GM18507 (cell line): ENCODE data around the gene STAT5B.
"Not testable (repeated sequence)": the region's sequence is repeated elsewhere in the genome, so short reads cannot be mapped to it uniquely, and the experiment has no call there.

ENCODE experiments used
- DNase-seq: peaks from one replicate; pipeline ENCODE4 v3.0.0; 2011; ENCODE audit warnings: low read depth; ENCODE audit not compliant: insufficient read length; ENCODE audit errors: extremely low spot score
- FAIRE-seq: peaks from 2 replicates; lab custom pipeline; 2011; peaks lifted over from hg19 to GRCh38; lab: Jason Lieb, UNC

The STAT5B gene

GRCh38 chr17:42307362-42307927, 31.3 kb upstream of the STAT5B start:
- DNase-seq (no peak), FAIRE-seq (no peak)

GRCh38 chr17:42306385-42306667, 30.1 kb upstream of the STAT5B start:
- FAIRE-seq (no peak), DNase-seq (no peak)

DNA sequence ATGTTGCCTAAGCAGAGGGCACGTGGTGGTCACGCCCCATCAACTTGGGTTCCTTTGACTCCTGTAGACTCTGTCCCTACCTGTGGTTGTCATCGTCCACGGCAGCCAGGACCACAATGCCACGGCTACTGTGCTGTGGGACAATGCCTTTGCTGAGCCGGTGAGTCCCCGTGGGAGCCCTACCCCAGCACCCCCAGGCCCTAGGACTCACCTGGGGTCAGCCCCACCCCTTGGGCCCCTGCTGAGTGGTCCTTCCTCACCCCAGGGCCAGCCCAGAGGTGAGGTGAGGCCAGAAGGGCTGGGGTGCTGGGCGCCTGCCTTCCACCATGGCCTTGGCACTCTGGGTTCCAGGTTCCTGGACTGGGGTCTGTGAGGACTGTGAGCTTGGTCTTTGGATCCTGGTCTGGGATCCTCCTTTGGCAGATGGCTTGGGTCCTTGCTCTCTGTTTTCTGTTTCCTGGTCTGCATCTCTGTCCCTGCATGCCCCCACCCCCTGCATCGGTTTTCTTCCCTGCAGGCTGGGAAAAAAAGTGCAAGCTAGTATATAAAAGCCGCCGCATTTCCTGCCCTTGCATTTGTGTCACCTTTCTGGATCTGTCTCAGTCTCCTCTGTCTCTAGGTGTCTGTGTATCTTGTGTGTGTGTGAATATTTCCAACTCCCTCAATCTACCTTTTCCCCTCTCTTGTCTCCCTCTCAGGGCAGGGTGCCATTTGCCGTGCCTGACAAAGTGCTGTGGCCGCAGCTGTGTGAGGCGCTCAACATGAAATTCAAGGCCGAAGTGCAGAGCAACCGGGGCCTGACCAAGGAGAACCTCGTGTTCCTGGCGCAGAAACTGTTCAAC, 29.6 kb upstream of the STAT5B start:
- FAIRE-seq (no peak), DNase-seq (no peak)

GRCh38 chr17:42305031-42305330, 28.8 kb upstream of the STAT5B start:
- not testable (repeated sequence) for FAIRE-seq, DNase-seq

GRCh38 chr17:42304187-42305030, 28.2 kb upstream of the STAT5B start:
- FAIRE-seq, result no peak
- no peak for DNase-seq

- DNase-seq, result no peak
- FAIRE-seq, result no peak
Measured at GRCh38 chr17:42303694-42304093, 27.5 kb upstream of the STAT5B start.

DNA sequence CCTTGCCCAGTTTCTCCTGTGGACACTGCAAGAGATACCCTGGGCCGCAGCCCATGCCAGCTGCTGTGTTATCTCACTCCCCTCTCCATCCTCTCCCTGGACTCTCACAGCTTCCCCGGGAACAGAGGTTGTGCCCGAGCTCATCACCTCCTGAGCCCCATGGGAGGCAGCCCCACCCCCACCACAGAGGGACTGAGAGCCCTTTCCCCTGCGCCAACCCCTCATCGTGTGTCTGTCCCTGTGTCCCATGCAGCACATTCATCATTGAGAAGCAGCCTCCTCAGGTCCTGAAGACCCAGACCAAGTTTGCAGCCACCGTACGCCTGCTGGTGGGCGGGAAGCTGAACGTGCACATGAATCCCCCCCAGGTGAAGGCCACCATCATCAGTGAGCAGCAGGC, 24.8 kb upstream of the STAT5B start:
- DNase-seq (no peak), FAIRE-seq (no peak)

GRCh38 chr17:42299913-42300312, 23.7 kb upstream of the STAT5B start:
- DNase-seq, FAIRE-seq: not testable (repeated sequence)

DNA sequence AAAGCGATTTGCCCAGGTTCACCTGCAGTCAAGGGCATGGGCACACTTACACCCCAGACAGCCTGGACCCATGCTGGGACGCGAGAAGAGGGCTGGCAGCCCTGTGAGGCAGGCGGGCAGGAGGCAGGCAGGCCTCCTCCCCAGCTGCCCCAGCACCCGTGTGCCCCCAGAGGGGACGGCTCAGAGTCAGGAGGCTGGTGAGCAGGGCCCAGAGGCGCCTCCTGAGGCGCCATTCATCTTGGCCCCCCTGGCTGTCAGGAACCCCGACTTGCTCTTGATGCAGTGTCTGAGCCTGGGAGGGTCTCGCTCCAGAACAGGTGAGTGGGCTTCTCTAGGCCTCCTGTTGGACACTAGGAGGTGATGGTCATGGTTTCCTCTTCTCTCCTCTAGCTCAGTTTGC, 23.2 kb upstream of the STAT5B start:
- DNase-seq, FAIRE-seq: not testable (repeated sequence)

DNA sequence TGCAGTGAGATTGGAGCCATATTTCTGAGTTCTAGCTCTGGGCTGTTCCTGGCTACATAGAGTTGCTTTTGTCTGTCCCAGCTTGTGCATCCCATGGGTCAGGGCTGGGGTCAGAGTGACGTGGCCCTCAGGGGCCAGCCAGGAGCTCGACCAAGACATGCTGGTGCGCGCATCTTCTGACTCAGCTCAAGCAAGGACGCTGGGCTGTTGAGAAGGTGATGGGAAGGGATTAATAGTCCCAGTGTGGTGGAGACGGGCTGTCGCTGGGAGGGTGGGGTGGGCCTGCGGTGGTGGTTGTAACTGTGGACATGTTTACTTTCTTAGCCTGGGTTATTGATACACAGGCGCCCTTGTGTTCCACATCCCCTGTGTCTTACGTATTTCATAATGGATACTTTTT, 21.6 kb upstream of the STAT5B start:
- not testable (repeated sequence) for FAIRE-seq, DNase-seq

GRCh38 chr17:42296012-42296411, 19.8 kb upstream of the STAT5B start:
- DNase-seq (no peak), FAIRE-seq (no peak)

DNA sequence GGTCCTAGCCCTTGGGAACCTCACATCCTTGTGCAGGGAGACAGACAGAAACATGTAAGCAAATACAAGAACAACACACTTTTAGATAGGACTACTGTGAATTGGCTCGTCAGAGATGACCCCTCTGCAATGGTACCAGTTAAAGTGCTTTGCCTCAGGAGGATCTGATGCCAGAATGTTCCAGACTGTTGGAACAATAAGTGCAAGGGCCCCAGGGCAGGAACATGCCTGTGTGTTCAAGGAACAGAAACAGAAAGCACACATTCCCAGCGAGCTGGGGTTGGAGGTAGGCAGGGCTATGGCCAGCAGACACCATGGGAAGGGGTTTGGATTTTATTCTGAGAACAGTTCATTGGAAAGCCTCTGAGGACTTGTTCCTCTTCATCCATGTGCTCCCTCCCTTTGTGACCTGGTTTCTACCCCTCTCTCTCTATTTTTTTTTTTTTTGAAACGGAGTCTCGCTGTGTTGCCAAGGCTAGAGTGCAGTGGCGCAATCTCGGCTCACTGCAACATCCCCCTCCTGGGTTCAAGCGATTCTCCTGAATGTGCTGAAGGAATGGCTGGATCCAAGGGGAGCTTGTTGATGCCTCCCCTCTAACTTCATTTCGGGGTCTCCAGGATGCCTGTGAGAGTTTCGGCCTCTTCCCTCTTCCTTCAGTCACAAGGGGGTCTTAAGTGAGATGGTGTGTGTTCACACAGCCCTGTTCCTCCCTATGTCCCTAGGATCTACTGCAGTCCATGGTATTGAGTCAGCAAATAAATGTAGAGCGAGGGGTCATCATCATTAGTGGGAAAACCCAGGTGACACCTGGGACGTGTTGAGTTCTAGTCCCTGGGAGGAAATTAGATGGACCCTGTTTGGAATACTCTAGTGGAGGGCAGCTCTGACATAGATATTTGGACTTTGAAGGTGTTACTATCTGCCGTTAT, 18.5 kb upstream of the STAT5B start:
- no peak for FAIRE-seq
- no peak for DNase-seq

DNA sequence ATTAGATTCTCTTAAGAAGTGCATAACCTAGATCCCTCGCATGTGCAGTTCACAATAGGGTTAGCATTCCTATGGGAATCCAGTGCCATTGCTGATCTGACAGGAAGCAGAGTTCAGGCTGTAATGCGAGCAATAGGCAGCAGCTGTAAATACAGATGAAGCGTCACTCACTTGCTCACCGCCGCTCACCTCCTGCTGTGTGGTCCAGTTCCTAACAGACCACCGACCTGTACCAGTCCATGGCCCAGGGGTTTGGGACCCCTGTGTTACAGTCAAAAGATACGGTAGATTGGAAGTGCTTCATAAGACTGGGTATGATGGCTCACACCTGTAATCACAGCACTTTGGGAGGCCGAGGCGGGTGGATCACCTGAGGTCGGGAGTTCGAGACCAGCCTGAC, 14.9 kb upstream of the STAT5B start:
- FAIRE-seq, result no peak
- no peak for DNase-seq

DNA sequence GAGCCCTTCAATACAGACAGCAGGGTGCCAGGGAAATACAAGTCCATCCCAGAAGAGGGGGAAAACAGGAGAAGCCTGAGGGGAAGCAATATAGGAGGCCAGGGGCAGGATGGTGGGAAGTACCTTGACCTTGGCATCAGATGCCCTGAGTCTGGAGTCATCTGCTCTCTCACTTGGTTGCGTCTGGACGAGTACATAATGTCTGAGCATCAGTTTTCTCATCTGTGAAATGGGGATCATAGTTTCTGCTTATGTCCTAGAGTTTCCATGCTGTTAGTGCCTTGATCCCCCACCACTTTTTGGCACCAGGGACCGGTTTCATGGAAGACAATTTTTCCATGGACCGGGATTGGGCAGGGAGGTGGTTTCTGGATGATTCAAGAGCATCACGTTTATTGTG, 14.4 kb upstream of the STAT5B start:
- DNase-seq (no peak), FAIRE-seq (no peak)

GRCh38 chr17:42289611-42290181, 13.5 kb upstream of the STAT5B start:
- DNase-seq (no peak), FAIRE-seq (peak; percentile 53)

DNA sequence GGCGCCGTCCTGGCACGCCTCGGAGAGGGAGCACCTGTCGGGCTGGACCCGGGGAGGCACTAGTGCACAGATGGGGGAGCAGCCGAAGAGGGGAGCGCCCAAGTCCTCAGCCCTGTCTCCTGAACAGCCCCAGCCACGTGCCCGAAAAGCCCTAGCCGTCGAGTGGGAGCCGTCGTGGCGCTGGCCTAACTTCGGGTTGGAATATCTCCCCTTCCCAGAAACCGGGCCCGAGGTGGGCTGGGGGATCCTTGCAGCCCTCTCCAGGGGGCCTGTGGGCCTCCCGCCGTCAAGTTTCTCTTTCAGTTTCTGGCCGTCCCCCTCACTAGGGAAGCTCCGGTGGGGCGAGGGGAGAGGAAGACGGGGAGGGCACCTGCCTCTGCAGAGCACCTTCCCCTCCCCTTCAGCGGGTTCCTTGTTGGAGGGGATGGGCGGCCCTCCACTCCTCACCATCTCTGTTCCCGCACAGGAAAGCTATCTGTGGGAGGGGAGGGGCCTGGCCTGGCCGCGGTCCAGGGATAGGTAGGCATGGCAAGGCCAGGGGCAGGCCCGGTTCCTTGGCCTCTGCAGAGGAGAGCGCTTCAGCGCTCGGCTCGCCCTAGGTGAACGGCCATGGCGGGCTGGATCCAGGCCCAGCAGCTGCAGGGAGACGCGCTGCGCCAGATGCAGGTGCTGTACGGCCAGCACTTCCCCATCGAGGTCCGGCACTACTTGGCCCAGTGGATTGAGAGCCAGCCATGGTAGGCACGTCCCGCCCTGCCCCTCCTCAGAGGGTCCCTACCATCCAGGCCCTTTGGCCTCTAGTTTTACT, 12.8 kb upstream of the STAT5B start:
- FAIRE-seq (peak; percentile 74), DNase-seq (no peak)

GRCh38 chr17:42287977-42288802, 12.0 kb upstream of the STAT5B start, which contains the start of gene STAT5A:
Gene STAT5A, plus strand, starts transcription at chr17:42288498. Its CDS starts 914 bp downstream, at chr17:42289412.
- DNase-seq (peak; percentile 68), FAIRE-seq (peak; percentile 85)
